AG04449 (cell line): ENCODE data around the gene ID4.

Source experiments
- CTCF ChIA-PET: fragments of 350-600 bp; formaldehyde crosslinking; extraction: SDS; loops from one replicate; lab custom pipeline; 2021; ENCODE audit warnings: antibody characterized with exemption; lab: Yijun Ruan, JAX
- POLR2A ChIA-PET: fragments of 400-600, 350-600 bp; formaldehyde crosslinking; extraction: SDS; loops from one replicate; lab custom pipeline; 2020; ENCODE audit warnings: antibody characterized with exemption, inconsistent platforms; lab: Yijun Ruan, JAX
- DNase-seq: peaks from one replicate; pipeline ENCODE4 v3.0.0-alpha.2; 2010; ENCODE audit warnings: low read depth, low spot score
- H3K4me3 ChIP-seq: 2 replicates; pipeline ENCODE4 v1.5.1; 2011; ENCODE audit warnings: low read depth, mild to moderate bottlenecking, control low read depth, low read length
- CTCF ChIP-seq: IDR thresholded peaks from one replicate; pipeline ENCODE4 v1.5.1; 2011; ENCODE audit warnings: mild to moderate bottlenecking, moderate library complexity, low read length, control low read depth, inconsistent platforms; ENCODE audit not compliant: insufficient read depth; ENCODE audit errors: missing control alignments

The ID4 gene

GRCh38 chr6:19827247-19827646 lies 9.9 kb upstream of the ID4 start:
- no peak for TF ChIP-seq CTCF
- no peak overlapping the region for H3K4me3 ChIP-seq
- DNase-seq: no peak
- ChIA-PET POLR2A (no interaction called here), CTCF (no interaction called here)

DNA sequence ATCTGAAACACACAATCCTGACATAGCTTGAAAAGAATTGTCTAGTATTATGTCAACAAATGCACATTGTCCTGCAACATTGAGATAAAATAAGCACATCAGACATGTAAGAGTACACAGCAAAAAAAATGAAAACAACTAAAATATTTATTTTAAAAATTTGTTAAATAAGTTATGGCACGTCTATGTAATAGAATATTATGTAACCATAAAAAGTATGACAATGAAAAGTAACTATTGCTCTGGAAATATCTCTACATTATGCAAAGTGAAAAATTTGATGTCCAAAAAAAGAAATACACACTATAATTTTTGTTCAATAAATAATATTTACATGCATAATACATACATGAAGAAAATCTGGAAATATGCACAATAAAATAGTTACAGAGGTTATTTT lies 9.3 kb upstream of the ID4 start:
- no peak overlapping the region for H3K4me3 ChIP-seq
- ChIA-PET CTCF (no interaction called here), POLR2A (no interaction called here)
- DNase-seq: no peak
- no peak for TF ChIP-seq CTCF

GRCh38 chr6:19830171-19830570 lies 7.0 kb upstream of the ID4 start:
- TF ChIP-seq CTCF: no peak
- ChIA-PET POLR2A (no interaction called here), CTCF (no interaction called here)
- H3K4me3 ChIP-seq: no peak overlapping the region
- no peak for DNase-seq

DNA sequence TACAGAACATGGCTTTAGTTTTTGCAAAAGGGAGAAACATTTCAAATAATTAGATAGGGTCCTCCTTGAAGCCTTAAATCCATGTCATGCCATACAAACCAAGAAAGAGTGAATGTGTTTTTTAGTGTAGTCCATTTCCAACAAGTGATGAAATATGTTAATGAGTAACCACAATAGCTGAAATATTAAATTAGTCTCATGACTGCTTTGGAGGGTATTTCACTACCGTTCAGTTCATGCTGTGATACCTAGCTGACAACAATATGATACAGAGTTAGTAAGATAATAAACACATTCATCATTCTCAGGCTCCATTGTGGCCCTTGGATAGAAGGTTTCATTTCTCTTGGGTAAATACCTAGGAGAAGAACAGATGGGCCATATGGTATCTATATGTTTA lies 5.8 kb upstream of the ID4 start:
- no peak for TF ChIP-seq CTCF
- CTCF ChIA-PET: no interaction called here
- H3K4me3 ChIP-seq: no peak overlapping the region
- POLR2A ChIA-PET: no interaction called here
- DNase-seq: no peak

- ChIA-PET POLR2A (no interaction called here), CTCF (no interaction called here)
- TF ChIP-seq CTCF: no peak
These were observed 3.2 kb upstream of the ID4 start for GRCh38 chr6:19833947-19834346.

DNA sequence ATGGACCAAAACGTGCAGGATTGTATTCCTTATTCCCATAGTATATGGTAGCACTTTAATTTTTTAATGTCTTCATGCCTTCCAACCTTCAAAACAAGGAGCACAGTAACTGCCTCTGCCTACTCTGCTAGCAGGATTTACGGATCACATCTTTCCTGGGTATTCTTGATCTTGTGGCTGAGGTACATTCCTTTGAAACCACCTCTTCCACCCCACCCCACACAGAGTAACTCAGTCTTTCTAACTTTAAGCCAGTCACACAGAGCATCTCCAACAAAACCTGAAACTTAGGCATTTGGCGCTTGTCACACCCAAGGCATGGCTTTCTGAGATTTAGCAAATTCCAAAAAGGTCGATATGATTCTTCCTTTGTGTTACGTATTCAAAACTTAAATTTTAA lies 2.3 kb upstream of the ID4 start:
- POLR2A ChIA-PET: no interaction called here
- TF ChIP-seq CTCF: no peak
- no peak for DNase-seq
- CTCF ChIA-PET: no interaction called here
- no peak overlapping the region for H3K4me3 ChIP-seq

More at GRCh38 chr6:19833947-19834346, 3.2 kb upstream of the ID4 start:
- no peak for DNase-seq
- H3K4me3 ChIP-seq: no peak overlapping the region
